ENCODE data around the gene CHD1L. TPM values are rescaled to one million over a fixed set of nuclear protein-coding genes. Genes with fewer than 3 reads are reported as not detected.

Gene CHD1L
- total RNA-seq, 1 experiment from 2014 or later = 64.2 TPM

DNA sequence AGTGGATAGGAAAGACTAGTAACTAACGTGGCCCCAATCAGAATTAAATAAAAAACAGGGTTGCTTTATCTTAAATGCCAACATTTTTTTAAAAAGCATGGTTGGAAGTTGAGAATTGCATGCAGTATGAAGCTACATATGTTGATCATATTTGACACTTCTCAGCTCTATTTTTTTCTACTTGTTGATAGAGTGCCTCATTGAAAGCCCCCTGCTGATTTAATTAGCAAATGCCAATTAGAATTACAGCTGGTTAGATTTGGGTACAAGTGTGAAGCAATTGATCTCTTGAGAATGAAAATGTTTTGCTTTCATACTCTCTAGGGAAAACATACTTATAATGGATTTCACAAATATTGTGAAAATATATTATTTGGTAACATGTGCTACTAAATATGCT is 40.5 kb downstream of the CHD1L start:
- H3K56ac ChIP-seq (ENCODE audit: insufficient read length, low read depth, low read length) = no peak overlapping the region
- Mint-ChIP-seq H3K9me3 (no peaks in the 10 kb centered on the region), H3K27ac (no peak overlapping the region; a peak in 1 of 7 replicates), H3K27me3 (ENCODE audit: low read depth) (no peaks in the 10 kb centered on the region), H3K4me1 (peaks cover 2 to 3% of the 10 kb centered on the region in 2 experiments; a peak in 3 of 4 replicates), H3K4me3 (no peak overlapping the region), H3K36me3 (ENCODE audit: insufficient read depth in 1 of 3, low read depth in 3 of 3) (peaks cover 35 to 63% (median 53%) of the 10 kb centered on the region in 3 experiments; a peak in 6 of 7 replicates)
- H3K18ac ChIP-seq (ENCODE audit: insufficient read length, low read depth, low read length) = no peak overlapping the region
- H2AK5ac ChIP-seq (ENCODE audit: insufficient read length, low read length) = no peak overlapping the region
- H3K14ac ChIP-seq (ENCODE audit: insufficient read depth, low read length) = no peak overlapping the region
- H2BK12ac ChIP-seq (ENCODE audit: insufficient read length, low read depth, low read length) = no peak overlapping the region
- H4K5ac ChIP-seq (ENCODE audit: insufficient read length, low read depth, low read length) = no peak overlapping the region
- no peak overlapping the region for H3K4me2 ChIP-seq (ENCODE audit: insufficient read depth, insufficient read length, low read length)
- TF ChIP-seq, protein P1, sequence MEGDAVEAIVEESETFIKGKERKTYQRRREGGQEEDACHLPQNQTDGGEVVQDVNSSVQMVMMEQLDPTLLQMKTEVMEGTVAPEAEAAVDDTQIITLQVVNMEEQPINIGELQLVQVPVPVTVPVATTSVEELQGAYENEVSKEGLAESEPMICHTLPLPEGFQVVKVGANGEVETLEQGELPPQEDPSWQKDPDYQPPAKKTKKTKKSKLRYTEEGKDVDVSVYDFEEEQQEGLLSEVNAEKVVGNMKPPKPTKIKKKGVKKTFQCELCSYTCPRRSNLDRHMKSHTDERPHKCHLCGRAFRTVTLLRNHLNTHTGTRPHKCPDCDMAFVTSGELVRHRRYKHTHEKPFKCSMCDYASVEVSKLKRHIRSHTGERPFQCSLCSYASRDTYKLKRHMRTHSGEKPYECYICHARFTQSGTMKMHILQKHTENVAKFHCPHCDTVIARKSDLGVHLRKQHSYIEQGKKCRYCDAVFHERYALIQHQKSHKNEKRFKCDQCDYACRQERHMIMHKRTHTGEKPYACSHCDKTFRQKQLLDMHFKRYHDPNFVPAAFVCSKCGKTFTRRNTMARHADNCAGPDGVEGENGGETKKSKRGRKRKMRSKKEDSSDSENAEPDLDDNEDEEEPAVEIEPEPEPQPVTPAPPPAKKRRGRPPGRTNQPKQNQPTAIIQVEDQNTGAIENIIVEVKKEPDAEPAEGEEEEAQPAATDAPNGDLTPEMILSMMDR (conservative IDR thresholded peaks at IDR 0.05) = no peak
- no peaks in the 10 kb centered on the region for H3K9me3 ChIP-seq (ENCODE audit: control insufficient read depth, low read depth, low read length)
- no peak overlapping the region for H3K23ac ChIP-seq (ENCODE audit: insufficient read length, low read depth, low read length)
- no peak overlapping the region for H3K9ac ChIP-seq (ENCODE audit: extremely low read depth, insufficient read length, low read length)
- no peak overlapping the region for H3T11ph ChIP-seq (ENCODE audit: low read length)
- H3K23me2 ChIP-seq (ENCODE audit: insufficient read length, low read depth, low read length, poor library complexity, severe bottlenecking) = no peaks in the 10 kb centered on the region
- H2AFZ ChIP-seq (ENCODE audit: low read length) = no peak overlapping the region
- no peak overlapping the region for H4K91ac ChIP-seq (ENCODE audit: insufficient read length, low read depth, low read length)
- no peak overlapping the region for H2BK15ac ChIP-seq (ENCODE audit: low read depth, low read length)
- H2BK120ac ChIP-seq (ENCODE audit: low read depth, low read length, poor library complexity, severe bottlenecking) = no peak overlapping the region
- no peak overlapping the region for H2BK20ac ChIP-seq (ENCODE audit: low read depth, low read length, poor library complexity, severe bottlenecking)
- H3K4me1 ChIP-seq (ENCODE audit: insufficient read depth, low read length) = no peaks in the 10 kb centered on the region
- H3K79me2 ChIP-seq (ENCODE audit: insufficient read depth, low read length) = no peaks in the 10 kb centered on the region
- no peak overlapping the region for H3K4ac ChIP-seq (ENCODE audit: low read depth, low read length)
- H3K79me1 ChIP-seq (ENCODE audit: insufficient read depth, low read depth, low read length, poor library complexity, severe bottlenecking) = no peaks in the 10 kb centered on the region
- no peak for DNase-seq
- no peak overlapping the region for H3K27ac ChIP-seq (ENCODE audit: insufficient read length, low read depth, low read length)
- no peaks in the 10 kb centered on the region for H3K27me3 ChIP-seq (ENCODE audit: insufficient read depth, low read length)
- no CpG with 5 or more reads among the region's 1 CpG for WGBS (ENCODE audit: extremely low coverage, insufficient read length, low lambda C conversion rate)
- no peak overlapping the region for H2BK5ac ChIP-seq (ENCODE audit: insufficient read length, low read length)
- no peak overlapping the region for H4K8ac ChIP-seq (replicated peaks; ENCODE audit: insufficient read length, low read depth, low read length)
- H4K20me1 ChIP-seq (ENCODE audit: control insufficient read depth, insufficient read depth, insufficient read length) = no peaks in the 10 kb centered on the region
